Prostate gland (tissue), 2 donors: ENCODE measurements around the gene TMPRSS6. TPM values are rescaled to one million over a fixed set of nuclear protein-coding genes. Genes with fewer than 3 reads are reported as not detected.

ENCODE experiments used
- DNase-seq: peaks from one replicate; pipeline ENCODE4 v3.0.0-alpha.2; 2019; ENCODE audit warnings: low spot score
- H3K27ac ChIP-seq, 2 donors: fragments of 200-600 bp; sonication (generic); 2 replicates each; pipeline ENCODE4 v1.5.1; 2017 to 2019
- H3K27me3 ChIP-seq: fragments of 200-600 bp; sonication (generic); replicated peaks from 2 replicates; pipeline ENCODE4 v1.5.1; 2019; ENCODE audit not compliant: insufficient read depth
- H3K36me3 ChIP-seq, 2 donors: fragments of 200-600 bp; sonication (generic); 1 replicate in 1 of 2; 2 replicates in 1 of 2; pipeline versions ENCODE4 v1.5.1 to v1.8.1; 2017 to 2019
- H3K4me1 ChIP-seq: fragments of 200-600 bp; sonication (generic); replicated peaks from 2 replicates; pipeline ENCODE4 v1.5.1; 2019
- H3K4me3 ChIP-seq, 2 donors: fragments of 200-600 bp; sonication (generic); 2 replicates each; pipeline ENCODE4 v1.5.1; 2017 to 2019
- H3K9me3 ChIP-seq: fragments of 200-600 bp; sonication (generic); 2 replicates; pipeline ENCODE4 v1.5.1; 2017
- POLR2A ChIP-seq: fragments of 450-650 bp; IDR thresholded peaks from one replicate; pipeline ENCODE4 v1.6.1; 2016; ENCODE audit warnings: antibody characterized with exemption, mild to moderate bottlenecking
- POLR2AphosphoS5 ChIP-seq: sonication (generic); formaldehyde crosslinking; IDR thresholded peaks from one replicate; pipeline ENCODE4 v1.6.1; 2017; ENCODE audit warnings: antibody characterized with exemption
- WGBS: methylation state at CpG from one replicate; pipeline ENCODE4 v1.1.5; 2018; 5-methylcytosine and 5-hydroxymethylcytosine counted together
- intact Hi-C: fragments of 100-400 bp; cut with DNase I; formaldehyde crosslinking; loops from one replicate; pipeline ENCODE4 v1.14.2; 2022
- total RNA-seq, 2 donors: library from RNA; depleted of rRNA; stranded (reverse); fragments of >200 nt; gene quantifications; one replicate each; pipeline ENCODE4 v1.1.0, GENCODE V29; 2016
- TF ChIP-seq, protein P1 (sequence below), 4 experiments: fragments of 200-600 bp in 2 of 4; fragments of 450-650 bp in 2 of 4; sonication (generic) in 2 of 4; IDR thresholded peaks; 1 replicate in 3 of 4; 2 replicates in 1 of 4; pipeline ENCODE4 v1.5.1; 2016 to 2019; ENCODE audit warnings: antibody characterized with exemption in 4 of 4, mild to moderate bottlenecking in 2 of 4, moderate library complexity in 2 of 4

TMPRSS6 gene
- total RNA-seq, 2 donors from 2014 or later: 0.45 TPM; not detected in 1

DNA sequence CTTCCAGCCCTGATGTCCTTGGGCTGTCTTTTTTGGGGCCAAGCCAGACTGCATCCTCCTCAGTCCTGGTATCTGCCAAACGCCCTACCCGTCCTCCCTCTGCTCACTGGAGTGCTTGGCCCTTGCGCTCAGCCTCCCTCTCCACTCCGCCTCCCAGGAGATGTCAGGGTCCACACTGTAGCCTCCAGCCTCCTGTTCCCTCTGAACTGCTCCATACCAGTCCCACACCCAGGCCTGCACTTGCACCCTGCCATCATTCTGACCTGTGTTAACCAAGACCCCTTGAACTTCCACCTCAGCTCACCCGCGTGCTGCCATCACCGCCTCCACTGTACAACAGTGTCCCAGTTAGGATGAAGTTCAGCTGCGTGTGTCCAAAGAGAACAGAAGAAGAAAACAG, 46.5 kb upstream of the TMPRSS6 start:
- intact Hi-C loops: no loop called here
- no peak overlapping the region for H3K27ac ChIP-seq
- DNase-seq: no peak
- H3K36me3 ChIP-seq: no peaks in the 10 kb centered on the region
- TF ChIP-seq POLR2AphosphoS5 (no peak), POLR2A (no peak)
- TF ChIP-seq, protein P1, sequence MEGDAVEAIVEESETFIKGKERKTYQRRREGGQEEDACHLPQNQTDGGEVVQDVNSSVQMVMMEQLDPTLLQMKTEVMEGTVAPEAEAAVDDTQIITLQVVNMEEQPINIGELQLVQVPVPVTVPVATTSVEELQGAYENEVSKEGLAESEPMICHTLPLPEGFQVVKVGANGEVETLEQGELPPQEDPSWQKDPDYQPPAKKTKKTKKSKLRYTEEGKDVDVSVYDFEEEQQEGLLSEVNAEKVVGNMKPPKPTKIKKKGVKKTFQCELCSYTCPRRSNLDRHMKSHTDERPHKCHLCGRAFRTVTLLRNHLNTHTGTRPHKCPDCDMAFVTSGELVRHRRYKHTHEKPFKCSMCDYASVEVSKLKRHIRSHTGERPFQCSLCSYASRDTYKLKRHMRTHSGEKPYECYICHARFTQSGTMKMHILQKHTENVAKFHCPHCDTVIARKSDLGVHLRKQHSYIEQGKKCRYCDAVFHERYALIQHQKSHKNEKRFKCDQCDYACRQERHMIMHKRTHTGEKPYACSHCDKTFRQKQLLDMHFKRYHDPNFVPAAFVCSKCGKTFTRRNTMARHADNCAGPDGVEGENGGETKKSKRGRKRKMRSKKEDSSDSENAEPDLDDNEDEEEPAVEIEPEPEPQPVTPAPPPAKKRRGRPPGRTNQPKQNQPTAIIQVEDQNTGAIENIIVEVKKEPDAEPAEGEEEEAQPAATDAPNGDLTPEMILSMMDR (IDR thresholded peaks at IDR 0.05): no peak
- no peaks in the 10 kb centered on the region for H3K9me3 ChIP-seq
- no peak overlapping the region for H3K4me3 ChIP-seq
- no peaks in the 10 kb centered on the region for H3K27me3 ChIP-seq
- WGBS: 94% methylated on average over 8 of the region's 8 CpGs
- no peaks in the 10 kb centered on the region for H3K4me1 ChIP-seq

DNA sequence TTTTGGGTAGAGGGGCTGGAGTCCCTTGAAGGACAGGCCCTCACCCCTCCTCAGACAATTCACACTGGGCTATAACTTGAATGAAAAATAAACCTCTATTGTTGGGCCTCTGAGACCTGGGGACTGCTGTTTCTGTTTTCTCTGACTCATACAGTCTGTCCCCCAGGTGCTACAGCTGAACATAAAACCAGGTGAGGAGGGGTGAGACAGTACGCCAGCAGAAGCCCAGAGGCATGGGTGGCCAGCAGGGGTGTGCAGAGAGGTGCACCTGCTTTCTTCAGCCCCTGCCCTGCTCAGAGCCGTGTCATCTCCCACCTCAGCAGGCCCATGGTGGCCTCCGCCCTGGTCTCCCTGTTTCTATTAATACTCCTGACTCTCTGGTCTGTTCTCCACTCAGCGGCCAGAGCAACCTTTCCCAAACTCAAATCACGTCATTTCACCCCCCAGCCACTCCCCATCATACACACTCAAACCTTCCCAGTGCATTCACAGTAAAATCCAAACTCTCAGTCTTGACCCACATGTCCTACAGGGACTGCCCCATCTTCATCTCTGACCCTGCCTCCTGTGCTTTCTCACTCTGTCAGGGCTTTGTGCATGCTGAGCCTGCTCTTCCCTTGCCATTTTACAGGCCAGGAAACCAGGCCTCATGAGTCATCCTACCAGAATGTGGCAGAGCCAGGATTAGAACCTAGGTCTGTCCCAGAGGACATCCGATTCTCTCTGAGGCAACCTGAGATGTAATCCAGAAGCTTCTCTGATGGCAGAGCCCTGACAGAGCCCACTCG, 45.6 kb upstream of the TMPRSS6 start:
- H3K9me3 ChIP-seq: no peaks in the 10 kb centered on the region
- no peaks in the 10 kb centered on the region for H3K27me3 ChIP-seq
- DNase-seq: no peak
- intact Hi-C loops: no loop called here
- TF ChIP-seq POLR2A (no peak), POLR2AphosphoS5 (no peak)
- TF ChIP-seq, protein P1 (IDR thresholded peaks at IDR 0.05): no peak
- H3K36me3 ChIP-seq: no peaks in the 10 kb centered on the region
- 89% methylated on average over 7 of the region's 7 CpGs for WGBS
- H3K4me1 ChIP-seq: no peaks in the 10 kb centered on the region
- no peak overlapping the region for H3K4me3 ChIP-seq
- H3K27ac ChIP-seq: no peak overlapping the region

- no peaks in the 10 kb centered on the region for H3K9me3 ChIP-seq
- intact Hi-C loops: no loop called here
- no peaks in the 10 kb centered on the region for H3K36me3 ChIP-seq
- TF ChIP-seq POLR2AphosphoS5: no peak
- no peak for TF ChIP-seq POLR2A
- H3K27me3 ChIP-seq: no peaks in the 10 kb centered on the region
- no peak overlapping the region for H3K4me3 ChIP-seq
- no peak for DNase-seq
- WGBS: 89% methylated on average over 6 of the region's 6 CpGs
- no peak overlapping the region for H3K27ac ChIP-seq
- no peaks in the 10 kb centered on the region for H3K4me1 ChIP-seq
These were observed 44.4 kb upstream of the TMPRSS6 start for GRCh38 chr22:37153901-37154300.

DNA sequence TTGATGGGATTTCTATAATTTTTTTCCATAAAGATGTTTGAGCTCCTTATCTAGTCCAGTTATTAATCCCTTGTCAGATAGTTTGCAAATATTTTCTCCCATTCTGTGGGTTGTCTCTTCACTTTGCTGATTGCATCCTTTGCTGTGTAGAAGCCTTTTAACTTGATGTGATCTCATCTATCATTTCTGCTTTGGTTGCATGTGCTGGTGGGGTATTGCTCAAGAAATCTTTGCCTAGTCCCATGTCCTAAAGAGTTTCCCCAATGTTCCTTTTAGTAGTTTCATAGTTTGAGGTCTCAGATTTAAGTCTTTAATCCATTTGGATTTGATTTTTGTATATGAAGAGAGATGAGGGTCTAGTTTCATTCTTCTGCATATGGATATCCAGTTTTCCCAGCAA, 41.9 kb upstream of the TMPRSS6 start:
- TF ChIP-seq, protein P1 (IDR thresholded peaks at IDR 0.05): no peak
- no peak for TF ChIP-seq POLR2AphosphoS5
- no peak for TF ChIP-seq POLR2A
- DNase-seq: no peak
- Histone ChIP-seq H3K4me3 (no peak overlapping the region), H3K27me3 (no peaks in the 10 kb centered on the region), H3K27ac (no peak overlapping the region), H3K36me3 (no peaks in the 10 kb centered on the region), H3K9me3 (no peaks in the 10 kb centered on the region), H3K4me1 (no peaks in the 10 kb centered on the region)
- intact Hi-C loops: no loop called here

GRCh38 chr22:37150701-37151100, 41.2 kb upstream of the TMPRSS6 start:
- Histone ChIP-seq H3K27me3 (no peaks in the 10 kb centered on the region), H3K36me3 (no peaks in the 10 kb centered on the region), H3K4me1 (no peaks in the 10 kb centered on the region), H3K9me3 (no peaks in the 10 kb centered on the region), H3K27ac (no peak overlapping the region), H3K4me3 (no peak overlapping the region)
- DNase-seq: no peak
- intact Hi-C loops: no loop called here
- no peak for TF ChIP-seq POLR2AphosphoS5
- TF ChIP-seq, protein P1 (IDR thresholded peaks at IDR 0.05): no peak
- no peak for TF ChIP-seq POLR2A
